DOHH2 (cell line): ENCODE measurements around the gene C3orf52.

Source experiments
- H3F3A ChIP-seq: fragments of 200-600 bp; sonication (generic), shearing (Covaris generic); 2 replicates; pipeline ENCODE4 v1.6.0; 2016; ENCODE audit warnings: antibody characterized with exemption, mild to moderate bottlenecking; ENCODE audit not compliant: control insufficient read depth, insufficient read depth
- H3K27ac ChIP-seq: fragments of 200-600 bp; sonication (generic); 2 replicates; pipeline ENCODE4 v1.5.1; 2014; ENCODE audit warnings: low read depth, mild to moderate bottlenecking, low read length, moderate library complexity
- H3K27me3 ChIP-seq: fragments of 200-600 bp; sonication (generic); 2 replicates; pipeline ENCODE4 v1.6.1; 2014; ENCODE audit warnings: mild to moderate bottlenecking, low read length, mixed read lengths; ENCODE audit not compliant: control insufficient read depth
- H3K36me3 ChIP-seq: fragments of 200-600 bp; sonication (generic); 2 replicates; pipeline ENCODE4 v1.6.1; 2014; ENCODE audit warnings: mild to moderate bottlenecking, low read length, moderate library complexity, mixed read lengths; ENCODE audit not compliant: control insufficient read depth
- H3K4me1 ChIP-seq: fragments of 200-600 bp; sonication (generic); 2 replicates; pipeline ENCODE4 v1.6.1; 2014; ENCODE audit warnings: mild to moderate bottlenecking, low read length, mixed read lengths; ENCODE audit not compliant: control insufficient read depth
- H3K4me2 ChIP-seq: fragments of 200-600 bp; sonication (generic); 2 replicates; pipeline ENCODE4 v1.6.0; 2014; ENCODE audit warnings: mild to moderate bottlenecking, low read length, moderate library complexity
- H3K4me3 ChIP-seq: fragments of 200-600 bp; sonication (generic); 2 replicates; pipeline ENCODE4 v1.5.1; 2014; ENCODE audit warnings: mild to moderate bottlenecking, low read length, mixed read lengths
- H3K79me2 ChIP-seq: fragments of 200-600 bp; sonication (generic); 2 replicates; pipeline ENCODE4 v1.6.1; 2014; ENCODE audit warnings: mild to moderate bottlenecking, low read length, mixed read lengths; ENCODE audit not compliant: control insufficient read depth
- H3K9me2 ChIP-seq: fragments of 200-600 bp; sonication (generic); replicated peaks from 2 replicates; pipeline ENCODE4 v1.6.1; 2014; ENCODE audit warnings: mild to moderate bottlenecking, low read length, mixed read lengths; ENCODE audit not compliant: control insufficient read depth
- H3K9me3 ChIP-seq: fragments of 200-600 bp; sonication (generic); 2 replicates; pipeline ENCODE4 v1.6.1; 2014; ENCODE audit warnings: antibody characterized with exemption, low read length, mixed read lengths; ENCODE audit not compliant: control insufficient read depth, insufficient read depth
- H4K20me1 ChIP-seq: fragments of 200-600 bp; sonication (generic); 2 replicates; pipeline ENCODE4 v1.6.0; 2014; ENCODE audit warnings: low read depth, mild to moderate bottlenecking, antibody characterized with exemption, low read length, moderate library complexity; ENCODE audit not compliant: control insufficient read depth, insufficient read depth
- EZH2phosphoT487 ChIP-seq: fragments of 200-600 bp; sonication (generic); IDR thresholded peaks from 2 replicates; pipeline ENCODE4 v1.6.1; 2017; ENCODE audit warnings: borderline replicate concordance, mild to moderate bottlenecking, antibody characterized with exemption, low read length, moderate library complexity, mixed read lengths
- TF ChIP-seq, protein P1 (sequence below): fragments of 200-600 bp; sonication (generic); IDR thresholded peaks from one replicate; pipeline ENCODE4 v1.5.1; 2014; ENCODE audit warnings: antibody characterized with exemption, mild to moderate bottlenecking, low read depth, low read length; ENCODE audit not compliant: poor library complexity, severe bottlenecking

The C3orf52 gene

GRCh38 chr3:112136959-112137693, 50.9 kb downstream of the C3orf52 start:
- peak overlapping the region; percentile 97 for H3K4me2 ChIP-seq
- H3K9me3 ChIP-seq, result no peaks in the 10 kb centered on the region
- H3K4me1 ChIP-seq, result peaks cover 69% of the 10 kb centered on the region
- H3K27ac ChIP-seq, result peak overlapping the region; percentile 99
- no peak for TF ChIP-seq EZH2phosphoT487
- TF ChIP-seq, protein P1, sequence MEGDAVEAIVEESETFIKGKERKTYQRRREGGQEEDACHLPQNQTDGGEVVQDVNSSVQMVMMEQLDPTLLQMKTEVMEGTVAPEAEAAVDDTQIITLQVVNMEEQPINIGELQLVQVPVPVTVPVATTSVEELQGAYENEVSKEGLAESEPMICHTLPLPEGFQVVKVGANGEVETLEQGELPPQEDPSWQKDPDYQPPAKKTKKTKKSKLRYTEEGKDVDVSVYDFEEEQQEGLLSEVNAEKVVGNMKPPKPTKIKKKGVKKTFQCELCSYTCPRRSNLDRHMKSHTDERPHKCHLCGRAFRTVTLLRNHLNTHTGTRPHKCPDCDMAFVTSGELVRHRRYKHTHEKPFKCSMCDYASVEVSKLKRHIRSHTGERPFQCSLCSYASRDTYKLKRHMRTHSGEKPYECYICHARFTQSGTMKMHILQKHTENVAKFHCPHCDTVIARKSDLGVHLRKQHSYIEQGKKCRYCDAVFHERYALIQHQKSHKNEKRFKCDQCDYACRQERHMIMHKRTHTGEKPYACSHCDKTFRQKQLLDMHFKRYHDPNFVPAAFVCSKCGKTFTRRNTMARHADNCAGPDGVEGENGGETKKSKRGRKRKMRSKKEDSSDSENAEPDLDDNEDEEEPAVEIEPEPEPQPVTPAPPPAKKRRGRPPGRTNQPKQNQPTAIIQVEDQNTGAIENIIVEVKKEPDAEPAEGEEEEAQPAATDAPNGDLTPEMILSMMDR, result peak; percentile 84
- H3K4me3 ChIP-seq, result peak overlapping the region; percentile 93
- H3F3A ChIP-seq, result peaks cover 40% of the 10 kb centered on the region
- peaks cover 35% of the 10 kb centered on the region for H3K79me2 ChIP-seq
- no peaks in the 10 kb centered on the region for H3K27me3 ChIP-seq
- H4K20me1 ChIP-seq, result no peaks in the 10 kb centered on the region
- H3K36me3 ChIP-seq, result peaks cover 10% of the 10 kb centered on the region
- H3K9me2 ChIP-seq, result no peaks in the 10 kb centered on the region

- Histone ChIP-seq H3K4me2 (peak overlapping the region; percentile 97), H3K4me1 (peaks cover 69% of the 10 kb centered on the region), H4K20me1 (no peaks in the 10 kb centered on the region), H3K9me2 (no peaks in the 10 kb centered on the region), H3K27me3 (no peaks in the 10 kb centered on the region), H3K36me3 (peaks cover 3% of the 10 kb centered on the region), H3K79me2 (peaks cover 29% of the 10 kb centered on the region), H3K4me3 (peak overlapping the region; percentile 63), H3K9me3 (no peaks in the 10 kb centered on the region), H3F3A (peaks cover 33% of the 10 kb centered on the region), H3K27ac (peak overlapping the region; percentile 99)
- TF ChIP-seq, protein P1, result no peak
- TF ChIP-seq EZH2phosphoT487, result no peak
Observed at GRCh38 chr3:112137781-112138180, 51.6 kb downstream of the C3orf52 start.

- Histone ChIP-seq H3K27ac (peak overlapping the region; percentile 99), H3K9me3 (no peaks in the 10 kb centered on the region), H4K20me1 (no peaks in the 10 kb centered on the region), H3F3A (peaks cover 29% of the 10 kb centered on the region), H3K9me2 (no peaks in the 10 kb centered on the region), H3K4me3 (peak overlapping the region; percentile 63), H3K27me3 (no peaks in the 10 kb centered on the region), H3K79me2 (peaks cover 23% of the 10 kb centered on the region), H3K4me1 (peaks cover 66% of the 10 kb centered on the region), H3K4me2 (peak overlapping the region; percentile 97), H3K36me3 (no peaks in the 10 kb centered on the region)
- no peak for TF ChIP-seq EZH2phosphoT487
- TF ChIP-seq, protein P1, result no peak
Observed at GRCh38 chr3:112138219-112138969, 52.2 kb downstream of the C3orf52 start.
